Measurements from ENCODE around the gene SKP1.
"Not testable (repeated sequence)": the region's sequence is repeated elsewhere in the genome, so short reads cannot be mapped to it uniquely, and the experiment has no call there.

The SKP1 gene
- 41.0 to 531 (median 49.3) reads per million in 3 experiments for total RNA-seq

GRCh38 chr5:134176511-134177368, at the start of gene SKP1:
SKP1 (minus strand) TSS chr5:134176950; CDS start chr5:134174022, 2,928 bp downstream.
- DNase-seq: peak; percentile 86

GRCh38 chr5:134225780-134226440, 49.2 kb upstream of the SKP1 start, which contains the start of gene PPP2CA:
PPP2CA (minus strand) TSS chr5:134226073; CDS start chr5:134225861, 212 bp downstream.
- peak; percentile 99 for DNase-seq

- DNase-seq: peak; percentile 62
Measured at GRCh38 chr5:134224888-134225779, 48.4 kb upstream of the SKP1 start.

GRCh38 chr5:134223406-134224248, 46.9 kb upstream of the SKP1 start:
- no peak for DNase-seq

GRCh38 chr5:134221690-134222089, 44.9 kb upstream of the SKP1 start:
- not testable (repeated sequence) for DNase-seq

GRCh38 chr5:134215757-134216156, 39.0 kb upstream of the SKP1 start:
- DNase-seq: no peak

- DNase-seq: not testable (repeated sequence)
Measured at GRCh38 chr5:134211263-134212031, 34.7 kb upstream of the SKP1 start.

GRCh38 chr5:134209477-134210245, 32.9 kb upstream of the SKP1 start:
- no peak for DNase-seq

- DNase-seq: no peak
Measured at GRCh38 chr5:134207696-134208095, 30.9 kb upstream of the SKP1 start.

GRCh38 chr5:134206627-134207160, 29.9 kb upstream of the SKP1 start:
- no peak for DNase-seq

- no peak for DNase-seq
Measured at GRCh38 chr5:134204575-134204974, 27.8 kb upstream of the SKP1 start.

- no peak for DNase-seq
Measured at GRCh38 chr5:134203630-134204029, 26.9 kb upstream of the SKP1 start.

GRCh38 chr5:134195666-134196065, 18.9 kb upstream of the SKP1 start:
- no peak for DNase-seq

- DNase-seq: no peak
Measured at GRCh38 chr5:134189031-134189430, 12.3 kb upstream of the SKP1 start.

GRCh38 chr5:134188092-134188491, 11.3 kb upstream of the SKP1 start:
- DNase-seq: no peak

- peak; percentile 66 for DNase-seq
Measured at GRCh38 chr5:134184155-134185135, 7.7 kb upstream of the SKP1 start.

GRCh38 chr5:134183481-134183880, 6.7 kb upstream of the SKP1 start:
- DNase-seq: no peak

GRCh38 chr5:134178096-134178419, 1.3 kb upstream of the SKP1 start:
- DNase-seq: no peak

Data from central memory CD4-positive, alpha-beta T cell (primary cell).